ENCODE data around the gene CD70. TPM values are rescaled to one million over a fixed set of nuclear protein-coding genes. Genes with fewer than 3 reads are reported as not detected.

The CD70 gene
- total and polyA plus RNA-seq, 2 of the 8 experiments (the other 6 are each of a cell fraction or from before 2014, with no cell fraction given), result 1.3 to 12.0 TPM

GRCh38 chr19:6588508-6589345, 2.2 kb downstream of the CD70 start:
- WGBS, 2 experiments (ENCODE audit: extremely low coverage in 1 of 2, insufficient coverage in 1 of 2, insufficient read length in 1 of 2, insufficient replicate concordance in 2 of 2, low coverage in 1 of 2, low lambda C conversion rate in 2 of 2, missing lambda C conversion rate in 1 of 2), result 4% methylated on average over 18 of the region's 20 CpGs; no CpG with 5 or more reads in 1 of the 2 experiments
- Histone ChIP-seq H3K79me1 (ENCODE audit: low read depth, low read length) (no peaks in the 10 kb centered on the region), H3K79me2 (ENCODE audit: control insufficient read depth in 1 of 2, insufficient read depth in 2 of 2, low read length in 2 of 2) (no peaks in the 10 kb centered on the region), H3K23me2 (ENCODE audit: low read depth, low read length) (peaks cover 17% of the 10 kb centered on the region), H4K91ac (replicated peaks; ENCODE audit: insufficient read length, low read length) (no peak overlapping the region), H4K8ac (ENCODE audit: extremely low read depth, insufficient read depth, low read length) (no peak overlapping the region), H3K14ac (ENCODE audit: insufficient read length) (no peak overlapping the region), H3K4me3 (ENCODE audit: extremely low read depth in 1 of 4, insufficient read depth in 2 of 4, low read depth in 3 of 4, low read length in 4 of 4) (peak overlapping the region in 3 of 4 experiments; percentile 11 to 66 (median 26); a peak in 6 of 8 replicates), H3K4me1 (replicated peaks in 1 of 4; ENCODE audit: control insufficient read depth in 3 of 4, insufficient read depth in 4 of 4, low read length in 3 of 4) (peaks cover 0 to 16% (median 8%) of the 10 kb centered on the region in 4 experiments), H3K23ac (ENCODE audit: insufficient read length) (no peak overlapping the region), H2BK20ac (ENCODE audit: low read length) (0 out of 2 replicates have a peak overlapping the region, but pooled peaks have one; percentile 21), H3K56ac (replicated peaks; ENCODE audit: insufficient read length, low read depth, low read length) (no peak overlapping the region), H4K5ac (ENCODE audit: insufficient read length, low read depth, low read length) (no peak overlapping the region), H2AFZ (ENCODE audit: low read length) (no peak overlapping the region), H3K18ac (ENCODE audit: extremely low read depth, low read length) (no peak overlapping the region; the same call in 1 of the 2 replicates), H3K27me3 (replicated peaks in 1 of 4; ENCODE audit: control insufficient read depth in 3 of 4, extremely low read depth in 1 of 4, insufficient read depth in 3 of 4, low read length in 3 of 4) (peaks cover 29 to 68% (median 59%) of the 10 kb centered on the region in 4 experiments), H3K27ac (ENCODE audit: low read depth, low read length) (no peak overlapping the region), H3K9ac (replicated peaks in 1 of 4; ENCODE audit: extremely low read depth in 1 of 4, low read depth in 3 of 4, low read length in 3 of 4) (no peak overlapping the region), H2AK5ac (ENCODE audit: low read depth, low read length) (no peak overlapping the region), H2BK15ac (ENCODE audit: low read length) (0 out of 2 replicates have a peak overlapping the region, but pooled peaks have one; percentile 5), H2BK5ac (ENCODE audit: low read depth, low read length) (no peak overlapping the region), H3K4ac (replicated peaks; ENCODE audit: insufficient read length, low read depth, low read length) (no peak overlapping the region), H3K4me2 (ENCODE audit: insufficient read depth in 1 of 2, low read depth in 2 of 2, low read length in 2 of 2) (peak overlapping the region; percentile 74 to 96), H3K9me3 (ENCODE audit: insufficient read depth in 2 of 2, low read depth in 1 of 2, low read length in 1 of 2) (no peaks in the 10 kb centered on the region; a peak in 1 of 4 replicates), H3K36me3 (ENCODE audit: control insufficient read depth in 2 of 4, insufficient read depth in 4 of 4, low read length in 3 of 4) (no peaks in the 10 kb centered on the region), H2BK120ac (replicated peaks; ENCODE audit: low read depth, low read length) (no peak overlapping the region), H4K20me1 (replicated peaks in 1 of 2; ENCODE audit: control insufficient read depth in 1 of 2, insufficient read depth in 2 of 2, low read length in 2 of 2) (peaks cover 2 to 3% of the 10 kb centered on the region in 2 experiments), H2BK12ac (ENCODE audit: low read depth, low read length) (no peak overlapping the region)
- FAIRE-seq (no peak), DNase-seq (ENCODE audit: low read depth in 1 of 2, low spot score in 2 of 2) (no peak)
- ChIA-PET POLR2A (ENCODE audit: partially characterized antibody) (interaction anchor here (0.7 to 4.3 kb wide), 5 partner anchors 8 to 113 kb away, joined by 3 to 72 read pairs (median 4); partner anchors contain the start of gene TNFSF9), CTCF (ENCODE audit: partially characterized antibody) (interaction anchor here (0.5 to 1.0 kb wide), 3 partner anchors 60 to 274 kb away, joined by 3 read pairs; no protein-coding TSS in a partner anchor)
- TF ChIP-seq RNF2 (IDR thresholded peaks at IDR 0.05; ENCODE audit: borderline replicate concordance, low read depth, low read length, missing control alignments, poor library complexity, severe bottlenecking) (peak; percentile 97), EZH2 (IDR thresholded peaks at IDR 0.05; ENCODE audit: low read depth, low read length, severe bottlenecking) (peak; percentile 39), CBX8 (IDR thresholded peaks at IDR 0.05; ENCODE audit: borderline replicate concordance, low read depth, low read length) (peak; percentile 75; the same call in 1 of the 2 replicates), E2F6 (IDR thresholded peaks at IDR 0.05) (no peak), YY1 (IDR thresholded peaks at IDR 0.05; ENCODE audit: low read depth, low read length) (no peak), SUZ12 (IDR thresholded peaks at IDR 0.05; ENCODE audit: low read length) (peak; percentile 54), FOSL1 (IDR thresholded peaks at IDR 0.05; ENCODE audit: insufficient read depth, low read depth, low read length) (no peak)
